T-helper 9 cell (primary cell): ENCODE data around the gene SENP6.
"Not testable (repeated sequence)": the region's sequence is repeated elsewhere in the genome, so short reads cannot be mapped to it uniquely, and the experiment has no call there.

Experiments used
- DNase-seq: peaks from one replicate; pipeline ENCODE4 v3.0.0-alpha.2; 2020

SENP6 gene

DNA sequence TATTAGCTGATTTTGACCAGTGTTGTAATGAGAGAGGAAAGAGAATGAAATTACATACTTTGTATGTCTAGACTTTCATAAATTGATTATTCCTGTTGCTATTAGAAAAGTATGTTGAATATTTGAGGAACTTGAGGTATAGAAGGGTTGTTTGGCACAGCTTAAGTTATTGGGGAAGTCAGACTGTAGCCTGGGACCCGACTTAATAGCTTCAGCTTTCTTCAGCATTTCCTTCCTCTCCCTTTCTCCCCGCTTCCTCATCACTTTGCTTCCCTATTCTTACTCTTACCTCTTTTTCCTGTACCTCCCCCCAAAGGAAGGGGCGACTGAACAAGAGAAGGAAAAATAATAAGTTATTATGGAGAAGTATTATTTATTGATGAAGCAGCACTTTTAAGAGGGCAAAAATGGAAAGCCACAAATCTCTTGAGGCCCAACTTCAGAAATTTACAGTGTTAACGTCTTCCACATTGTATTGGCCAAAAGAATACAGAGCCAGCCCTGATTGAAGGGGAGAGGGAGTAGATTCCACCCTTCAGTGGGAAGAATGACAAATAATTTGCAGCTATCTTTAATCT is 7.4 kb downstream of the SENP6 start:
- no peak for DNase-seq

DNA sequence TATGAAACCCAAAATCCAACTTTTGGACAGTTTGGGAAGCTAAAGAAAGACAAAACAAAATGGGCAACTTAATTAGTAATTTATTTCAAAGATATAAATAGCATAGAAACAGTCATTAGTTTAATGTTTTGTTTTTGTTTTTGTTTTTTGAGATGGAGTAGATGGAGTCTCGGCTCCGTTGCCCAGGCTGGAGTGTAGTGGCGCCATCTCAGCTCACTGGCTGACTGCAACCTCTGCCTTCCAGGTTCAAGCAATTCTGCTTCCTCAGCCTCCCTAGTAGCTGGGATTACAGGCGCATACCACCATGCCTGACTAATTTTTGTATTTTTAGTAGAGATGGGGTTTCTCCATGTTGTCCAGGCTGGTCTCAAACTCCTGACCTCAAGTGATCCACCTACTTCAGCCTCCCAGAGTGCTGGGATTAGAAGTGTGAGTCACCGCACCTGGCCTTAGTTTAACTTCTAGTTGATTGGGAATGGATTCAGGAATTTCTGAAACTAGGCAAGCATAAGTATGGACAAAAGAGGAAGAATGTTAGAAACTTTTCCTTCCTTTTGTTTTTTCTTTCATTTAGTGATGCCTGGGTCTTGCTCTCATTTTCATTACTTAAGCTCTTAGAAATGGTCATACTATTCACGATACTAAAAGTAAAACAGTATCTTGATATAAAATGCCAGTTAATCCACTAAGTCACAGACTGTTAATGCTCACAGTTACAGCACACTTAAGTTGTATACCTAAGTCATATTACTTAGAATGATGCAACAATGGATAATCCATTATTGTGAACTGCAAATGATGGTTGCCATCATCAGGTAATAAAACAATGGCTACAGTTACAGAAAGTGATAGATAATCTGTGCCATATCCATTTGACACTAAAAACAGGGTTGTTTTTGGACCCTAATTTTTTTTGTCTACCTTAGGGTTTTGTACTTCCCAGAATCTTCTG is 8.2 kb downstream of the SENP6 start:
- DNase-seq = no peak

DNA sequence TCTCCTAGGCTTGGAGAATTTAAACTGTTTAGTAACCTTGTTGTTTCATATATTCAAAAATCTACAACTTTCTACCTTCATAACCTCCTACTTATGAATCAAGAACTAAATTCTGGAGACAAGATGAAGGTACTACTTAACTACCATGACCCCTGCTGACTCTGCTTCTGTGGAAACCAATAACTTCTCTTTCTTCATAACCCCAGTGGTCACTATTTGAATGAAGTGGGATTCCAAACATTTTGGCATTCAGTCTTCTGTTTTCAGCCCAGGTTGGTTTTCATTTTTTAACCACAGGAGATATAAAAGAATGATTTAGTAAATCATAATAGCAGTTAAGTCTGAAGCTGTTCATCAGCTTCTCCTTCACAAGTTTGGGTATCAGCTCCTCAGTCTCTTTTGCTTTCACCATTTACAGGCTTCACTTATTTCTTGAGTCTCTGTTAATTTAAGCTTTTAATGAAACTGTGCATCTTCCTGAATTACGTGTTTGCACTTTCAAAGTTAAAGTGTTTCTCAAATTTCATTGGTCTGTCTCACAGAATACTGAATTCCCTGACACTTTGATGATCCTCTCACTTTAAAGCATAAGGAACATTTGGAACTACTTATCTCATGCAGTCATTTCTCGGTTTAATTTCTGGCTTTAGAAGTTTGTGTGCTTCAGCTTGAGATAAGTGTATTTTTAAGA is 9.5 kb downstream of the SENP6 start:
- no peak for DNase-seq

DNA sequence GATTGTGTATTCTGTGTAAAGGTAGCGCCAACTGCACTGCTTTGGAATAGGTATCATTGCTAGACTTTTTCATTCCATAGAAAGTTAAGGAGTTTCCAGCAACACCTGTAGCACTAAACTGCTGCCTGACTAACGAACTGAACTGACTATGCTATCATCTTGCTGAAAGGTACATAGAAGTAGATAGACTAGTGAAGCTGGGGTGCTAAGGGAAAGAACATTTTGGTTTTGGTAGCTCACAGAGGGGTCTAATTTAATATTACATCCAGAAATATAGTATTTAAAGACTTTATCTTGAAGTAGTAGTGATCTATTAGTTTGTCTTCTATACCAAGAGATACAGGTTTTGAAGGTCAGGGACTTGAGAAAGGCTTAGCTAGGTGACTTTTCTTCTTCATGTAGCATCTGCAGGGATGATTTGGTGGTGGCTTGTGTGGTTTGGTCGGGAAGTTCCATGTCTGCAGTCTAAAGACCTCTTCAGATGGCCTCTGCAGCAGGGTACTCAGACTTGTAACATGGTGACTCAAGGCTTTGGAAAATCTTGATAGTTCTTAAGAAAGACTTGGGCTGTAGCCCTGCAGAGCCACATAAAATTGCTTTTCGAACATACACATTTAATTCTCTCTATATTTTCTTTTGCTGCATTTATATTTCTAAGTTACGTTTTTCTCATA is 10.2 kb downstream of the SENP6 start:
- no peak for DNase-seq

DNA sequence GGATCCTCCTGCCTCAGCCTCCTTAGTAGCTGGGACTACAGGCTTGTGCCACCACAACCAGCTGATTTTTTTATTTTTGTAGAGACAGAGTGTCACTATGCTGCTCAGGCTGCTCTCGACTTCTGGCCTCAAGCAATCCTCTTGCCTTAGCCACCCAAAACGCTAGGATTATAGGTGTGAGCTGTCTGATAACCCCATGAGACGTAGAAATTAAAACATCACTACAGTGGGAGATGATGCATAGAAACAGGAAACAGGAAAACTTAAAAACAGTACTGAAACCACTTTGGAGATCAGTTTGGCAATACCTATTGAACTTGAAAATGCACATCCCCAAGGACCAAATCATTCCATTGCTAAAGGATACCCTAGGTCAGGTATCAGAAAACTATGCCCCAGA is 10.8 kb downstream of the SENP6 start:
- DNase-seq = no peak

DNA sequence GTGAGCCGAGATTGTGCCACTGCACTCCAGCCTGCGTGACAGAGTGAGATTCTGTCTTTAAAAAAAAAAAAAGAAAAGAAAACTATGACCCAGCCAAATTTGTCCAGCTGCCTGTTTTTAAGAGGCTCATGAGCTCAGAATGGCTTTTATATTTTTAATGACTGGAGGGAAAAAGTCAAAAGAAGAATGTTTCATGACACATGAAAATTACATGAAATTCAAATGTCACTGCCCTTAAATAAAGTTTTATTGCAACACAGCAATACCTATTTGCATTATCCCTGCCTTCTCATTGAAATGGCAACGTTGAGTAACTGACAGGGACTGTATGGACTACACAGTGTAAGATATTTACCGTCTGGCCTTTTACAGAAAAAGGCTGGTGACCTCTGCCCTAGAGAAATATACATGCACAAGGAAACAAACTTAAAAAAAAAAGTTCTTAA is 11.4 kb downstream of the SENP6 start:
- DNase-seq = no peak

DNA sequence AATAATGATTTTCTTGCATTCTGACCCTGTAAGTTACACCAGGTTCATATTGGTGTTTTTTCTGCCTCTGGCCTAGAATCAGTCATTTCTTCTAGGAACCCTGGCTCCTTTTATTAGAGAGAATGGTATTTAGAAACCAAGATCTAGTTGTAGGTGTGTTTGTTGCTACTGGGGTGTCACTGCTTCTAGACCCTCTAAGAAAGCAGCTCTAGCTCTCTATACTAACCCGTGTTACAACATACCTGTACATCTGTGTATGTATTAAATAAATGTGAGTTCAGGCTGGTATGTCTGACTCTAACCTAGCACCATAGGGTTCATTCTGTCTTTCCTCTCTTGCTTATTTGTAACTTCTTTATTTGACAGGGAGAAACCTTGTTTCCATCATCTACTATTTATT is 16.8 kb downstream of the SENP6 start:
- no peak for DNase-seq

DNA sequence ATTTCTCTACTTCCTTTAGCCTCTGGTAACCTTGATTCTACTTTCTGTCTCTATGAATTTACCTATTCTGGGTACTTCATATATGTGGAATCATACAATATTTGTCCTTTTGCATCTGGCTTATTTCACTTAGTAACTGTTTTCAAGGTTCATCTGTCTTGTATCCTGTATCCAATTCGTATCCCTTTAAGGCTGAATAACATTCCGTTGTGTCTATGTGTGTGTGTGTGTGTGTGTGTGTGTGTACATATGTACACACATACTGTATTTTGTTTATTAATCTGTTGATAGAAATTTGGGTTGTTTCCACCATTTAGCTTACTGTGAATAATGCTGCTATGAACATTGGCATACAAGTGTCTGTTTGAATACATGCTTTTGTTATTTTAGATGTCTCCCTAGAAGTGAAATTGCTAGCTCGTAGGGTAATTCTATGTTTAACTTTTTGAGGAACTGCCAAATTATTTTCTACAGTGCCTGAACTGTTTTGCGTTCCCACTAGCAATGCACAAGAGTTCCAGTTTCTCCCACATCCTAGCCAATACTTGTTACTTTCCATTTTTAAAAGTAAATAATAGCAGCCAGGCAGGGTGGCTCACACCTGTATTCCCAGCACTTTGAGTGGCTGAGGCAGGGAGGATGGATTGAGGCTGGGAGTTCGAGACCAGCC is 17.7 kb downstream of the SENP6 start:
- no peak for DNase-seq

DNA sequence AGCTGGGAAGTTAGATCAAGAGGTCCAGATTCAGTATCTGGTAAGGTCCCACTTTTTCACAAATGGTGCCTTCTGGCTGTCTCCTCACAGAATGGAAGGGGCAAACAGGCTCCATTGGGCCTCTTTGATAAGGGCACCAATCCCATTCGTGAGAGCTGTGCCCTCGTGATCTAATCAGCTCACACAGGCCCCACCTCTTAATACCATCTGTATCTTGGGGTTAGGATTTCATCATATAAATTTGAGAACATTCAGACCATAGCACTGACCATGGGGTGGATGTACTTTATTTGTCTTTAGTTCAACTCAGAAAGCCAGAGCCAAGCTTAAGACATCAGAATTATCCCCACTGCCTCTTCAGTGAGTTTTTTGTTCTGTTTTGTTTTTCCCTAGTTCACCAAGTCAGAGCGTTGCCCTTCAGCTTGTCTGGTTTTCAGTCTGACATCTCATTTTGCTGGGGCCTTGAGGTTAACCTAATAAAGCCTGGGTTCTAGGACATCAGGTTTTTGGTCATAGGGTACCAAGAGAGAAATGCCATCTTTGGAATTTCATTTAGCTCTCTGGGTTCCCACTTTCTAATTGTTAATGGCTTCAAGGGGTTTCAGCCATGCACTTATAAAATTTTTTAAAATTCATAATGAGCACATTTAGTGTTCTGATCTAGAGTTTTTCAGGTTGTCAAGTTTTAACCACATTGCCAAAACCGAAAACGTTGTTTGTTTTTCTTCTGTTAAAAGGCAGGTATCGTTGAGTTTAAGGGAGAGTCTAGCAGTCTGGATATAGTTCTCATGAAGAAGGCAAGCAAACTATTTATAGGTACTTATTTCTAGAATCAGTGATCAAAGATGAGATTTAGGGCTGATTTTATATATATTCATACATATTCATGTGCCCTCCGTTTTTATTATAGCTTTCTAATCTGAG is 19.0 kb downstream of the SENP6 start:
- DNase-seq = no peak

DNA sequence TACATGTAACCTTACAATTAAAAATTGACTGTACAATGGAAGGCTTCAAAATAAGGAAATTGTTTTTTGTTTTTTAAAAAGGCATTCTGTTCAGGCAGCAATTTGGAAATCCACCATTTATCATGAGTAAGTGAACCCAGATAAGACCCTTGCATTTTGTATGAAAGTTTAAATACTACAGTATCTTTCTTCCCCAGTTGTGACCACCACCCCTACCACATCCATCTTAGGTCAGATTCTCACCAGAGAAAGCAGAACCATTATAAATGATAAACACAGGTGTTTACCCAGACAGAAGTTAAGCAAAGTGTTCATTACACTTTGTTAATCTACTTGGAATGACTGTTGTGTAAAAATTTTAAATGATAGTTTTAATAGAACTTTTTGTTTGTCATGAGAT is 20.2 kb downstream of the SENP6 start:
- no peak for DNase-seq

DNA sequence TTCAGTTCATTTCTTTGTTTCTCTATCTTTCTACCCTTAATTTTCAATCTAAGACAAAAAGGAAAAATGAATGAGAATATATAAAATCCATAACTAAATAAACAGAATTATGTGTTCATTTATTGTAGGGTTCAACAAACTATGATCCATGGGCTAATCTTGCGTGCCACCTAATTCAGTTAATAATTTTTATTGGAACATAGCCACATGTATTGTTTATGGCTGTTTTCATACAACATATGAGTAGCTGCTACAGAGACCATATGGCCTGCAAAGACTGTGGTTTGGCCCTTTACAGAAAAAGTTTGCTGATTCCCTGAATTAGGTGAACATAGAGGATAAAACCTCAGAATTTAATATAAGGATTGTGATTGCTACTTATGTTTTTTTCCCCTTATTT is 21.8 kb downstream of the SENP6 start:
- DNase-seq = no peak

DNA sequence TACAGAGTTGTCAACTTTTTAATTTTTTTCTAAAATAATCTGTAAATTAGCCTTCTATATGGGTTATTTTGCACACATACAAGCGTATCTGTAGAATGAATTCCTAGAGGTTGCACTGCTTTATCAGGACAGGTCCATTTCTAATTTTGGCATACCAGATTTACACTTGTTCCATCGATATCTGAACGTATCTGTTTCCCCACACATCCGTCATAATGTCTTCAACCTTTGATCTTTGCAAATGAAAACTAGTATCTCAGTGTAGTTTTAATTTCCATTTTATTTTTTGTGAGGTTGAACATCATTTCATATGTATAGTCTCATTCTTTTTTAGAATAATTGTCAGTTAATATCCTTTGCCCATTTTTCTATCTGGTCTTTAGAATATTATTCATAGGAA is 22.7 kb downstream of the SENP6 start:
- DNase-seq = no peak

DNA sequence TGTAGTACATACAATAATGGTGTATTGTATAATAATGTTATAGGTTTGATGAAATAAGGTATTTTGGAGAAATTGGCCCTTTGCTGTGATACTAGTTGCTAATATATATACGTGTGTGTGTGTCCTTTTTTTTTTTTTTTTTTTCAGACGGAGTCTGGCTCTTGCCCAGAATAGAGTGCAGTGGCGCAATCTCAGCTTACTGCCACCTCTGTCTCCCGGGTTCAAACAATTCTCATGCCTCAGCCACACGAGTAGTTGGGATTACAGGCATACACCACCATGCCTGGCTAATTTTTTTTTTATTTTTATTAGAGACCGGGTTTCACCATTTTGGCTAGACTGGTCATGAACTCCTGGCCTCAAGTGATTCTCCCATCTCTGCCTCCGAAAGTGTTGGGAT is 23.3 kb downstream of the SENP6 start:
- DNase-seq = no peak

DNA sequence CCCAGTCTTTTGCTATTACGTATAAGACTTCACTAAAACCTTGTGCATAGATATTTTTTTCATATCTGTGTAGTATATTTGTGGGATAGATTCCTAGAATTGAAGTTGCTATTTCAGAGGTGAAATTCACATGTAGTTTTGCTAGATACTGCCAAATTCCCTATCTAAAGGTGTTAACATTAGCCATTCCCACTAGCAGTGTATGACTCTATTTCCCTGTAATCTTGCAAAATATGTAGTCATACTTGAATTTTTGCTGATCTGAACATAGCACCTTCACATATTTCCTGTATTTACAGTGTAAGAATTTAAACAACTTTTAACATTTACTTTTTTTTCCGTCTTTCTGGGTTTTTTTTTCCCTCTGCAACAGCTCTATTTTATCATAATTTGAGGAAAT is 24.9 kb downstream of the SENP6 start:
- DNase-seq = no peak

DNA sequence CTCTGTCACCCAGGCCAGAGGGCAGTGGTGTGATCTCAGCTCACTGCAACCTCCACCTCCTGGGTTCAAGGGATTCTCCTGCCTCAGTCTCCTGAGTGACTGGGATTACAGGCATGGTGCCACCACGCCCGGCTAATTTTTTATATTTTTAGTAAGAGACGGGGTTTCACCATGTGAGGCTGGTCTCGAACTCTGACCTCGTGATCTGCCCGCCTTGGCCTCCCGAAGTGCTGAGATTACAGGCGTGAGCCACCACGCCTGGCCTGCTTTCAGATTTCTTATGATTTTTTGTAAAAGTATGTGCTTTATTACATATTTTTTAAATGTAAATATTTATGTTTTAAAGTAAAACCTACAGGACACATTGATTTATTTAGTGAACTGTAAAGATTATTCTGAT is 26.0 kb downstream of the SENP6 start:
- not testable (repeated sequence) for DNase-seq

DNA sequence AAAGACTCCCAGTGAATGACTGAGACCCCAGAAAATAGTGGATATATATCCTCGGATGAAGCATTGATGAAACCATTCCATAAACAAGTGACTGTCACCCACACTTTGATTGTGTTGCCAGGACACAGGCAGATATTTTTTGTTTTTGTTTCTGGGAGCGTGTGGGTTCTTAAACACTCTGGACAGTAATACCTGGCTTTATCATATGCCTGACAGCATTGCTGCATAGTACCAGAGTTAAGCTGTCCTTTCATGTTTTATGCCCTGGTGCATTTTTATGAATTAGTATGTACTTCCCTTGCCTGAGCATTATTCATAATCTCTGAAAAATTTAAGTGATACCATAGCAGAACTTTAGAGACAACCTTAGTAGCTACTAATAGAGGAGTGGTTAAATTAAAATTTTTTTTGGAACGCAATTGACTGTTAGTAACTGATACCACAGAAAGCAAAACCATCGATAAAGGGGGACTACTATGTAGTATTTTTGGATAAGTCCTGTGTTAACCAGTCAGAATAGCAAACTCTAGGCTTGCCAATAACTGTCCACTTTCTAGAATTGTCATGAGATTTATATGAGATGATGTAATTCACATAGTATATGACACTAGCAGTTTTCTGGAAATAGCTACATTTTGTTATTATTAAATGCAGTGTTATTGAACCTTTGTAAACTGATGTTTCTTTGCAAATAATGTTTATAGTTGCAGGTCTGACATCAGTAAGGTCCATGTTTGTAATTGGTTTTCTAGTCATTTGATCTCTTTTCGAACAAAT is 30.4 kb downstream of the SENP6 start:
- DNase-seq = no peak

DNA sequence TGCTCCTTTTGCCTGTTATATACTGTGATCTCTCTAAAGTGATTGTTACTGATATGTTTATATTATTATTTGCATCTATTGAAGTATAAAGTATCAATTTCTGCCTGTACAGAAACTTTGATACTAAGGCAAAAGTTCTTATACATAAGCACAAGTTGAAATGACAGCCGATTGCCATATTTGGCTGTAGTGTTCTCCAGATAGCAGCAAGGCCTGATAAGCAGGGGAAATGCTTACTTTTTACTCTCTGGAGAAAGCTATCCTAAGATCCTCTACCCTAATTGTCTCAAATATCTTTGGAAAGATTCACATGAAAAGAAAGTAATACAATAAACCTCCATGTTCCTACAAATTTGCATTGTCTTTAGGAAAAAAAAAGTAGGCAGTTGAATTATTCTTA is 31.4 kb downstream of the SENP6 start:
- DNase-seq = no peak

DNA sequence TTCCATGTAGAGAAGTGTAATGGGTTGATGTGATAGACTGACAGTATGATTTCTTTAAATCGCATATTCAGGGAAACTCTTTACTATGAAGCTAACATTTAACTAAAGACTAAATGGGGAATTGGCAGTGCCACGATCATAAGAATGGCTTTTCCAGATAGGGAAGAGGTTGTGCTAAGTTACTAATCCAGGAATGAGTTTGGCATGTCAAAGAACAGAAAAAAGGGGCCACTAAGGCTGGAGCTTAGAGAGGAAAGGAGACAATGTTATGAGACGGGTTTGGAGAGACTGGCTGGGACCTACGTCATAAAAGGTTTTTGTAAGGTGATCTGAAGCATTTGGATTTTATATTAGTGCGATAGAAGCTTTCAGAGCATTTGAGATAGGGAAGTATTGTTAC is 40.6 kb downstream of the SENP6 start:
- DNase-seq = no peak

DNA sequence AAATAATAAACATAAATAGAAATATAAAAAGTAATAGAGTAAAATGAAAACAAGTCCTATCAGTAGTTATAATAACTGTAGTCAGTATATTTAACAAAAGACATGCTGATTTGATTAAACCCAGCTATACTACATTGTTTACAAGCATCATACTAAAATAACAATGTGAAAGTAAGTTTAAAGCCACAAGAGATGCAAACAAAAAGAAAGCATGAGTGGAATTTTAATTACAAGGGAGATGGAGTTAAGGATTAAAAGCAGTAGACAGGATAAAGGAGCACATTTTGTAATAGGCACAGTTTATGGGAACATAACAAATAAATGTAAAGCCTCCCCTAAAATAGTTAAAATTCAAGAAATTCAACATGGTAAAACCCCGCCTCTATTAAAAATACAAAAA is 41.5 kb downstream of the SENP6 start:
- no peak for DNase-seq

DNA sequence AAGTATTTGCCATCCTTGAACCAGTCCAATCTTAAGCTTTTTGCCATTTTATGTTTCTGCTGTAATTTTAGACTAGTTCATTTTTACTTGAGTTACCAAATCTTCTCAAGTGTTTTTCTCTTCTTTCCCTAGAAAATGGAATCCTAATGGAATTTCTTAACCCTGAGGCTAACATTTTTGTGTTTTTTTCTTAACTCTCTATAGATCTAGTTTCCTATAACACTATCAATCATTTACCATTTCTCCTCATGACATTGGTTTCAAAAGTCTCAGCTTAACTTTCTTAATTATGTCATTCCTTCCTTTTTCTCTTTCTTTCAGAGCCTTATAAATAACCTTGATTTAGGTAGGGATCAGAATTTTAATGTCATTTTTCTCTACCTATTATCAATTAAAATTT is 54.8 kb downstream of the SENP6 start:
- DNase-seq = no peak

DNA sequence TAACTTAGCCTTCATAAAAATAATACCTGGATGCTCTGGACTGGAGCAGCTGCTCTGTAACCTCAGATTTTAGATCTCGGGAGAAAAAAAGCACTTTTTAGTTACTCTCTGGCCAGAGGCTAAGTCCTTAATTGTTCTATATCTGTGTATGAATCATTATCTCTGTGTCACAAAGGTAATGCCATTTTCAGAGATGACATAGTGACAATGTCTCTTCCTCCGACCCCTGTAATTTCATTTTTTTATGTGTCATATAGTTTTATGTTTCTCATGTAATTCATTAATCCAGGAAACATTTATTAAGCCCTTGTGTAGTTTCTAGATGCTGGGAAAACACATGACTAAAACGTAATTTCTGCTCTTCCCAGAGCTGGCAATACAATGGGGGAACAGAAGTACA is 55.6 kb downstream of the SENP6 start:
- no peak for DNase-seq
